ENCODE measurements around the gene TMEM238L. TPM values are rescaled to one million over a fixed set of nuclear protein-coding genes. Genes with fewer than 3 reads are reported as not detected.

The TMEM238L gene
- total RNA-seq, 1 donor from 2014 or later = not detected

- Histone ChIP-seq H3K4me3 (no peak overlapping the region), H3K27ac (no peak overlapping the region), H3K27me3 (peaks cover 7% of the 10 kb centered on the region), H3K79me2 (ENCODE audit: low read depth) (no peaks in the 10 kb centered on the region), H3K4me1 (no peaks in the 10 kb centered on the region), H3K4me2 (no peak overlapping the region), H3K36me3 (no peaks in the 10 kb centered on the region), H3K9me3 (ENCODE audit: low read depth) (no peaks in the 10 kb centered on the region), H2AFZ (replicated peaks) (no peak overlapping the region), H3K9ac (no peak overlapping the region), H4K20me1 (ENCODE audit: low read depth) (no peaks in the 10 kb centered on the region), H3F3A (ENCODE audit: low read depth) (no peaks in the 10 kb centered on the region)
- H3K27ac Mint-ChIP-seq = no peak overlapping the region
- no peaks in the 10 kb centered on the region for H3K9me3 Mint-ChIP-seq
- TF ChIP-seq, protein P1, sequence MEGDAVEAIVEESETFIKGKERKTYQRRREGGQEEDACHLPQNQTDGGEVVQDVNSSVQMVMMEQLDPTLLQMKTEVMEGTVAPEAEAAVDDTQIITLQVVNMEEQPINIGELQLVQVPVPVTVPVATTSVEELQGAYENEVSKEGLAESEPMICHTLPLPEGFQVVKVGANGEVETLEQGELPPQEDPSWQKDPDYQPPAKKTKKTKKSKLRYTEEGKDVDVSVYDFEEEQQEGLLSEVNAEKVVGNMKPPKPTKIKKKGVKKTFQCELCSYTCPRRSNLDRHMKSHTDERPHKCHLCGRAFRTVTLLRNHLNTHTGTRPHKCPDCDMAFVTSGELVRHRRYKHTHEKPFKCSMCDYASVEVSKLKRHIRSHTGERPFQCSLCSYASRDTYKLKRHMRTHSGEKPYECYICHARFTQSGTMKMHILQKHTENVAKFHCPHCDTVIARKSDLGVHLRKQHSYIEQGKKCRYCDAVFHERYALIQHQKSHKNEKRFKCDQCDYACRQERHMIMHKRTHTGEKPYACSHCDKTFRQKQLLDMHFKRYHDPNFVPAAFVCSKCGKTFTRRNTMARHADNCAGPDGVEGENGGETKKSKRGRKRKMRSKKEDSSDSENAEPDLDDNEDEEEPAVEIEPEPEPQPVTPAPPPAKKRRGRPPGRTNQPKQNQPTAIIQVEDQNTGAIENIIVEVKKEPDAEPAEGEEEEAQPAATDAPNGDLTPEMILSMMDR (IDR thresholded peaks at IDR 0.05) = no peak
- TF ChIP-seq EZH2phosphoT487 (IDR thresholded peaks at IDR 0.05) (no peak), EZH2 (IDR thresholded peaks at IDR 0.05) (no peak)
- DNase-seq (ENCODE audit: low spot score) = no peak
- H3K4me3 Mint-ChIP-seq = no peak overlapping the region
- peaks cover 9% of the 10 kb centered on the region for H3K27me3 Mint-ChIP-seq (ENCODE audit: insufficient read depth, low read depth)
- peaks cover 17% of the 10 kb centered on the region for H3K4me1 Mint-ChIP-seq
- no peaks in the 10 kb centered on the region for H3K36me3 Mint-ChIP-seq
Observed at GRCh38 chr17:10838682-10839081, 34.8 kb upstream of the TMEM238L start.

DNA sequence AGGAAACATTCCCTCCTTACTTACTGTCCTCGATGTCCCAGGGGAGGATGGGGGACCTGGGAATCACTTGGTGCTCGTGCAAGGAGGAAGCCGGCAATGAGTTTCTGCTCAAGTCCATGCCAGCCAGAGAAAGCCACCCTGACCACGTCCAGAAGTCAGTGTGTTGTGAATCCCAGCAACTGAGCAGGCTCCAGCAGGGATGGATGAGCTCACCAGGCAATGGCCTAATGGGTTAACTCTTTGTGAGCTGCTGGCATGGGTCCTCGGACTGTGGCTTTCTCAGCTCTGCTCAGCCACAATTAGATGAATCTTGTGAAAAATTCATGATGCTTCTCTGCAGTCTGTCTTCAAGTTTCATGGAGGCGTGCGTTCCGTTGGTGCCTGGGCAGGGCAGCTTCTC lies 34.0 kb upstream of the TMEM238L start, which contains the start of gene PIRT:
PIRT (minus strand) TSS at position 167 of the 400 bp plus-strand sequence. CDS start 12,442 bp downstream, outside the sequence.
- no peak within 1 kb of the TSS for H3K27ac ChIP-seq

GRCh38 chr17:10836966-10837590 lies 33.2 kb upstream of the TMEM238L start:
- no peaks in the 10 kb centered on the region for H3K36me3 Mint-ChIP-seq
- Histone ChIP-seq H3K4me2 (no peak overlapping the region), H3K36me3 (no peaks in the 10 kb centered on the region), H4K20me1 (ENCODE audit: low read depth) (no peaks in the 10 kb centered on the region), H3K79me2 (ENCODE audit: low read depth) (no peaks in the 10 kb centered on the region), H3K4me3 (no peak overlapping the region), H3K27ac (no peak overlapping the region), H3K4me1 (no peaks in the 10 kb centered on the region), H3F3A (ENCODE audit: low read depth) (no peaks in the 10 kb centered on the region), H2AFZ (replicated peaks) (no peak overlapping the region), H3K9ac (no peak overlapping the region), H3K27me3 (no peaks in the 10 kb centered on the region), H3K9me3 (ENCODE audit: low read depth) (no peaks in the 10 kb centered on the region)
- peaks cover 10% of the 10 kb centered on the region for H3K4me1 Mint-ChIP-seq
- TF ChIP-seq EZH2 (IDR thresholded peaks at IDR 0.05) = no peak
- TF ChIP-seq, protein P1 (IDR thresholded peaks at IDR 0.05) = no peak
- TF ChIP-seq EZH2phosphoT487 (IDR thresholded peaks at IDR 0.05) = no peak
- H3K4me3 Mint-ChIP-seq = no peak overlapping the region
- H3K27ac Mint-ChIP-seq = no peak overlapping the region
- no peaks in the 10 kb centered on the region for H3K9me3 Mint-ChIP-seq
- no peak for DNase-seq (ENCODE audit: low spot score)
- peaks cover 3% of the 10 kb centered on the region for H3K27me3 Mint-ChIP-seq (ENCODE audit: insufficient read depth, low read depth)

More for the DNA sequence above, 34.0 kb upstream of the TMEM238L start, which contains the start of gene PIRT:
- Histone ChIP-seq H3K4me3 (no peak within 1 kb of the TSS), H3K9ac (no peak within 1 kb of the TSS), H3K4me2 (no peak within 1 kb of the TSS), H3K4me1 (no peaks in the 10 kb centered on the region), H3K79me2 (ENCODE audit: low read depth) (no peaks in the 10 kb centered on the region), H3K27me3 (peaks cover 3% of the 10 kb centered on the region), H4K20me1 (ENCODE audit: low read depth) (no peaks in the 10 kb centered on the region), H2AFZ (replicated peaks) (no peak within 1 kb of the TSS), H3K9me3 (ENCODE audit: low read depth) (no peaks in the 10 kb centered on the region), H3F3A (ENCODE audit: low read depth) (no peaks in the 10 kb centered on the region), H3K36me3 (no peaks in the 10 kb centered on the region)
- peaks cover 7% of the 10 kb centered on the region for H3K27me3 Mint-ChIP-seq (ENCODE audit: insufficient read depth, low read depth)
- H3K4me1 Mint-ChIP-seq = peaks cover 12% of the 10 kb centered on the region
- no peaks in the 10 kb centered on the region for H3K9me3 Mint-ChIP-seq
- no peak within 1 kb of the TSS for H3K4me3 Mint-ChIP-seq
- H3K27ac Mint-ChIP-seq = peak within 1 kb of the TSS; percentile 59
- no peak for TF ChIP-seq EZH2phosphoT487 (IDR thresholded peaks at IDR 0.05)
- no peak for TF ChIP-seq EZH2 (IDR thresholded peaks at IDR 0.05)
- TF ChIP-seq, protein P1 (IDR thresholded peaks at IDR 0.05) = no peak
- DNase-seq (ENCODE audit: low spot score) = no peak
- no peaks in the 10 kb centered on the region for H3K36me3 Mint-ChIP-seq

Measured in neural progenitor cell (in vitro differentiated cells).